Endodermal cell (in vitro differentiated cells): ENCODE results near the gene FAM167B. TPM values are rescaled to one million over a fixed set of nuclear protein-coding genes. Genes with fewer than 3 reads are reported as not detected.

Experiments
- DNase-seq: peaks from one replicate; pipeline ENCODE4 v3.0.0-alpha.2; 2017
- H3K27ac ChIP-seq: 2 replicates; pipeline ENCODE4 v1.5.1; 2013; ENCODE audit warnings: mild to moderate bottlenecking, low read depth, low read length, moderate library complexity
- H3K27me3 ChIP-seq: 2 replicates; pipeline ENCODE4 v1.6.1; 2013; ENCODE audit warnings: mild to moderate bottlenecking, low read length, moderate library complexity; ENCODE audit not compliant: insufficient read depth, control insufficient read depth, poor library complexity, severe bottlenecking
- H3K36me3 ChIP-seq: 2 replicates; pipeline ENCODE4 v1.7.0; 2013; ENCODE audit warnings: mild to moderate bottlenecking, low read length, moderate library complexity; ENCODE audit not compliant: control insufficient read depth, insufficient read depth
- H3K4me1 ChIP-seq: one replicate; pipeline ENCODE4 v1.7.0; 2013; ENCODE audit warnings: low read length; ENCODE audit not compliant: control insufficient read depth, insufficient read depth
- H3K4me3 ChIP-seq: 2 replicates; pipeline ENCODE4 v1.5.1; 2013; ENCODE audit warnings: mild to moderate bottlenecking, low read length, moderate library complexity
- H3K9ac ChIP-seq: 2 replicates; pipeline ENCODE4 v1.6.1; 2013; ENCODE audit warnings: mild to moderate bottlenecking, low read length, moderate library complexity; ENCODE audit not compliant: poor library complexity, severe bottlenecking; ENCODE audit errors: extremely low read depth
- H3K9me3 ChIP-seq: 2 replicates; pipeline ENCODE4 v1.6.1; 2013; ENCODE audit warnings: mild to moderate bottlenecking, low read length, moderate library complexity; ENCODE audit not compliant: control insufficient read depth
- H3K27ac Mint-ChIP-seq: 2 replicates; pipeline ENCODE4 v1.8.0; 2020; ENCODE audit warnings: mixed read lengths
- H3K27me3 Mint-ChIP-seq: 2 replicates; pipeline ENCODE4 v1.8.0; 2021; ENCODE audit warnings: mild to moderate bottlenecking, mixed read lengths; ENCODE audit not compliant: insufficient read depth
- H3K36me3 Mint-ChIP-seq: 2 replicates; pipeline ENCODE4 v1.8.0; 2020; ENCODE audit warnings: low read depth, mixed read lengths
- H3K4me1 Mint-ChIP-seq: 2 replicates; pipeline ENCODE4 v1.8.0; 2020; ENCODE audit warnings: mixed read lengths
- H3K4me3 Mint-ChIP-seq: 2 replicates; pipeline ENCODE4 v1.8.0; 2020; ENCODE audit warnings: mild to moderate bottlenecking, moderate library complexity, mixed read lengths
- H3K9me3 Mint-ChIP-seq: 2 replicates; pipeline ENCODE4 v1.8.0; 2020; ENCODE audit warnings: mild to moderate bottlenecking, mixed read lengths
- CTCF ChIP-seq: fragments of 200-600 bp; sonication (generic); conservative IDR thresholded peaks from 2 replicates; pipeline ENCODE4 v1.5.0; 2021; ENCODE audit warnings: antibody characterized with exemption, mild to moderate bottlenecking
- WGBS, 2 experiments: methylation state at CpG; one replicate each; pipeline versions ENCODE4 v1.1.5 to v1.1.7; 2013; ENCODE audit warnings: missing lambda C conversion rate in 2 of 2, mixed read lengths in 1 of 2; ENCODE audit not compliant: insufficient coverage in 1 of 2, insufficient read length in 1 of 2; 5-methylcytosine and 5-hydroxymethylcytosine counted together
- total RNA-seq, 2 donors: library from RNA; stranded (reverse); fragmentation: NEBNext Ultra II Directional in 1 of 2; extraction: Animal tissue kit (Norgen Biotek cat#: 25700) in 1 of 2; gene quantifications; 2 replicates in 1 of 2; 3 replicates in 1 of 2; pipeline ENCODE4 v1.2.1, GENCODE V29; 2021

The FAM167B gene
- total RNA-seq, 2 donors from 2014 or later: 1.1 to 2.9 TPM

DNA sequence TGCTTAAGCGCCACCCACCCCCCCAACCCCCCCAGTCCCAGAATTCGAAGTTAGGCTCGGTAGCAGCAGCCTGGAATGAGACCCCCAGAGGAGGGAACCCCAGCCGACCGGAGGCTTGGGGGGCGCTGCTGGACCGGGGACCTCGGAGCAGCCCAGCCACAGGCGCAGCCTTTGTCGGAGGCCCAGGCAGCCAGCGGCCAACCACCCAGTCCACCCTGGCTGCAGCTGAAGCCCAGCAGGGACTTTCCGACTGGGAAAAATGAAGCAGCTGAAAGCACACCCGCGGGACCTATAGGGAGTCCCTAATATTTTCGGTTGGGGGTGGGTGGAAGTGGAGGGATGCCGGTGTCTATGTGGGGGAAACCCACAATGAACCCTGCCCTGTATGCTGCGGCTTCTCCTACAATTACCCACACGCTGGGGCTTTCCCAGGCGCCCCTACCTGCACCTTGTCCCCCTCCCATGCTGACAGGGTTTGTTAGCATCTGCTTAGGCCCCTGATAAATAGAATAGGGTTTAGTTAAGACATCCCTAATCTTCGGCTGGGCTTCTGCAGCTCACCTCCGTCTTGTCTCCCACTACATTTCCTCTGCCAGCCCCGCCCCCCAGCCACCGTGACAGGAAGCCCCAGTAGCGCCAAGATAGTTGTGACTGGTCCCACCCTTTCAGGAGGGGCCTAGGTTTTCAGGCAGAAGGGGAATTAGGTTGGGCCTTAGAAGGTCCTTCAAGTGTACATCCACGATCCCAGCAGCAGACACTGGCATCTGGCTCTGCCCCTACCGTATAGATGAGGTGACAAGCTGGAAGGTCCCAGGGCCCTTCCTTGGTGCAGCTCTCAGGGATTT, 45.8 kb upstream of the FAM167B start:
- no peak for TF ChIP-seq CTCF
- Mint-ChIP-seq H3K4me1 (peaks cover 20% of the 10 kb centered on the region), H3K36me3 (peaks cover 14% of the 10 kb centered on the region), H3K9me3 (no peaks in the 10 kb centered on the region), H3K4me3 (peak overlapping the region; percentile 59), H3K27ac (peak overlapping the region; percentile 74), H3K27me3 (peaks cover 10% of the 10 kb centered on the region)
- peak overlapping the region; percentile 90 for H3K4me3 ChIP-seq
- DNase-seq: peak; percentile 88
- peak overlapping the region; percentile 86 for H3K27ac ChIP-seq
- no peaks in the 10 kb centered on the region for H3K27me3 ChIP-seq
- peaks cover 23% of the 10 kb centered on the region for H3K36me3 ChIP-seq
- no peaks in the 10 kb centered on the region for H3K9me3 ChIP-seq
- H3K9ac ChIP-seq: peak overlapping the region; percentile 27
- no peaks in the 10 kb centered on the region for H3K4me1 ChIP-seq
- 14 to 39% methylated on average over 6 to 26 of the region's 26 CpGs for WGBS, 2 experiments

GRCh38 chr1:32204943-32205361, 42.1 kb upstream of the FAM167B start:
- H3K9me3 Mint-ChIP-seq: no peaks in the 10 kb centered on the region
- no peak for DNase-seq
- peaks cover 10% of the 10 kb centered on the region for H3K27me3 Mint-ChIP-seq
- Histone ChIP-seq H3K27ac (peak overlapping the region; percentile 29), H3K36me3 (peaks cover 14% of the 10 kb centered on the region), H3K9ac (peak overlapping the region; percentile 89), H3K9me3 (no peaks in the 10 kb centered on the region), H3K27me3 (no peaks in the 10 kb centered on the region), H3K4me3 (peak overlapping the region; percentile 91), H3K4me1 (no peaks in the 10 kb centered on the region)
- peaks cover 4% of the 10 kb centered on the region for H3K36me3 Mint-ChIP-seq
- peak overlapping the region; percentile 64 for H3K27ac Mint-ChIP-seq
- peak overlapping the region; percentile 90 for H3K4me3 Mint-ChIP-seq
- peaks cover 16% of the 10 kb centered on the region for H3K4me1 Mint-ChIP-seq
- no peak for TF ChIP-seq CTCF
- WGBS, 2 experiments: 55% methylated on average over 16 to 26 of the region's 26 CpGs

DNA sequence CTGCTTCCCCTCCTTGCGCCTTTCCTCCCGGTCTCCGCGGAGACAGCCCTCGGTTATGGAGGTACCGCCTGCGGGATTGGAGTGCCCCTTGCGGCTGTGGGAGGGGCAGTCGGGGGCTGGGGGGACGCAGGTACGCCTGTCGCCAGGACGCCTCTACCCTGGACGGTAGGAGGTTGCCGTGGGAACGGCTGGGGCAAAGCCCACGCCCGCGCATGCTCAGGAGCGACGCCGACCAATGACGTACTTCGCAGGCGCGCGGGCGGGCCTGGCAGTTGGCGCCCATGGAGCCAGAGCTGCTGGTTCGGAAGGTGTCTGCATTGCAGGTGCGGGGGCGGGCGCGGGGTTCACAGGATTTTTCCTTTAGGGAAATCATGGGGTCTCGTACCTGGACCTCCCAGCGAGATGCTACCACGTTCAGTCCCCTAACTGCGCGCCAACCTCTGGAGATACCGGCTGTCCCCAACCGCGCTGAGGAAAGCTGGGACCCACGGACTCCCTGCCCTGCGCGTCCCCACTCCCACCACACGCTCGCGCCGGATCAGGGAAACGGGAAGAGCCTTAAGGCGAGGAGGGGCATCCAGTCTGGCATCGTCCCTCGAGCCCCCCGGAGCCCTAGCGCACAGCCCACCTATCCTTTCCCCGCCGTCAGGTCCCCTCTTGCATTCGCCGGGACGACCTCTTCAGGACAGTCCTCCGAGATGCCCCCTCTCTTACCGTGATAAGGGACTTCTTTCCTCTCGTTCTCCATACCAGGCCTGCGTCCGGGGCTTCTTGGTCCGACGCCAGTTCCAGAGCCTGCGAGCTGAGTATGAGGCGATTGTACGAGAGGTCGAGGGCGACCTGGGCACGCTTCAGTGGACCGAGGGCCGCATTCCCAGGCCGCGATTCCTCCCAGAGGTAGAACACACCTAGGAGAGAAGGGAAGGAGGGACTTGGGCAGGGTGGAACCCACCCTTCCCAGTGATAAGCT, 41.3 kb upstream of the FAM167B start, which contains the start of gene IQCC:
Gene IQCC (plus strand): TSS at position 271 of the 970 bp plus-strand sequence. CDS start 11 bp downstream, at position 282.
- H3K4me3 Mint-ChIP-seq: peak within 1 kb of the TSS; percentile 90
- peaks cover 12% of the 10 kb centered on the region for H3K4me1 Mint-ChIP-seq
- peak; percentile 96 for DNase-seq
- H3K27ac Mint-ChIP-seq: peak within 1 kb of the TSS; percentile 94
- Histone ChIP-seq H3K27ac (peak within 1 kb of the TSS; percentile 29), H3K27me3 (no peaks in the 10 kb centered on the region), H3K36me3 (peaks cover 14% of the 10 kb centered on the region), H3K9ac (peak within 1 kb of the TSS; percentile 89), H3K4me1 (no peaks in the 10 kb centered on the region), H3K9me3 (no peaks in the 10 kb centered on the region), H3K4me3 (peak within 1 kb of the TSS; percentile 91)
- peaks cover 4% of the 10 kb centered on the region for H3K36me3 Mint-ChIP-seq
- H3K9me3 Mint-ChIP-seq: no peaks in the 10 kb centered on the region
- peaks cover 10% of the 10 kb centered on the region for H3K27me3 Mint-ChIP-seq
- WGBS, 2 experiments: 5 to 6% methylated on average over 30 to 77 of the region's 77 CpGs
- TF ChIP-seq CTCF: peak; percentile 56
